ENCODE measurements around the gene TMEM237.
"Not testable (repeated sequence)": the region's sequence is repeated elsewhere in the genome, so short reads cannot be mapped to it uniquely, and the experiment has no call there.

Gene TMEM237

GRCh38 chr2:201674298-201674697 lies 31.0 kb upstream of the TMEM237 start:
- no peak for DNase-seq
- no peaks in the 10 kb centered on the region for H3K27me3 ChIP-seq
- no peaks in the 10 kb centered on the region for H3K9me3 ChIP-seq
- H3K4me1 ChIP-seq = no peaks in the 10 kb centered on the region
- no peak overlapping the region for H3K4me3 ChIP-seq (ENCODE audit: low read depth, low read length)
- no peaks in the 10 kb centered on the region for H3K36me3 ChIP-seq
- no peak for TF ChIP-seq CTCF (IDR thresholded peaks at IDR 0.05; ENCODE audit: low read depth, low read length)

GRCh38 chr2:201673546-201673945 lies 30.2 kb upstream of the TMEM237 start:
- no peaks in the 10 kb centered on the region for H3K4me1 ChIP-seq
- no peak for DNase-seq
- no peaks in the 10 kb centered on the region for H3K36me3 ChIP-seq
- no peaks in the 10 kb centered on the region for H3K9me3 ChIP-seq
- no peaks in the 10 kb centered on the region for H3K27me3 ChIP-seq
- no peak for TF ChIP-seq CTCF (IDR thresholded peaks at IDR 0.05; ENCODE audit: low read depth, low read length)
- no peak overlapping the region for H3K4me3 ChIP-seq (ENCODE audit: low read depth, low read length)

- H3K4me3 ChIP-seq (ENCODE audit: low read depth, low read length); H3K9me3 ChIP-seq; DNase-seq; H3K27me3 ChIP-seq; H3K36me3 ChIP-seq; H3K4me1 ChIP-seq: not testable (repeated sequence)
Measured at GRCh38 chr2:201671205-201671604, 27.9 kb upstream of the TMEM237 start.

- TF ChIP-seq CTCF (IDR thresholded peaks at IDR 0.05; ENCODE audit: low read depth, low read length) = no peak
- DNase-seq = no peak
- Histone ChIP-seq H3K27me3 (no peaks in the 10 kb centered on the region), H3K4me3 (ENCODE audit: low read depth, low read length) (no peak overlapping the region), H3K4me1 (no peaks in the 10 kb centered on the region), H3K9me3 (no peaks in the 10 kb centered on the region), H3K36me3 (no peaks in the 10 kb centered on the region)
Measured at GRCh38 chr2:201669865-201670264, 26.6 kb upstream of the TMEM237 start.

- TF ChIP-seq CTCF (IDR thresholded peaks at IDR 0.05; ENCODE audit: low read depth, low read length) = no peak
- no peak overlapping the region for H3K4me3 ChIP-seq (ENCODE audit: low read depth, low read length)
- H3K27me3 ChIP-seq = no peaks in the 10 kb centered on the region
- no peaks in the 10 kb centered on the region for H3K36me3 ChIP-seq
- H3K9me3 ChIP-seq = no peaks in the 10 kb centered on the region
- no peaks in the 10 kb centered on the region for H3K4me1 ChIP-seq
- DNase-seq = no peak
Measured at GRCh38 chr2:201668402-201668910, 25.2 kb upstream of the TMEM237 start.

GRCh38 chr2:201664334-201664733 lies 21.0 kb upstream of the TMEM237 start:
- no peak for TF ChIP-seq CTCF (IDR thresholded peaks at IDR 0.05; ENCODE audit: low read depth, low read length)
- Histone ChIP-seq H3K36me3 (no peaks in the 10 kb centered on the region), H3K4me1 (no peaks in the 10 kb centered on the region), H3K4me3 (ENCODE audit: low read depth, low read length) (no peak overlapping the region), H3K27me3 (no peaks in the 10 kb centered on the region), H3K9me3 (no peaks in the 10 kb centered on the region)
- no peak for DNase-seq

GRCh38 chr2:201661366-201661765 lies 18.1 kb upstream of the TMEM237 start:
- Histone ChIP-seq H3K36me3 (no peaks in the 10 kb centered on the region), H3K27me3 (no peaks in the 10 kb centered on the region), H3K4me3 (ENCODE audit: low read depth, low read length) (no peak overlapping the region), H3K9me3 (no peaks in the 10 kb centered on the region), H3K4me1 (no peaks in the 10 kb centered on the region)
- DNase-seq = no peak
- no peak for TF ChIP-seq CTCF (IDR thresholded peaks at IDR 0.05; ENCODE audit: low read depth, low read length)
